CD8-positive, alpha-beta memory T cell (primary cell): ENCODE results near the gene FAM13A. TPM values are rescaled to one million over a fixed set of nuclear protein-coding genes. Genes with fewer than 3 reads are reported as not detected.

Source experiments
- CTCF ChIA-PET: fragments of 350-600 bp; sonication (Branson Sonifier 250); formaldehyde crosslinking; loops from one replicate; lab custom pipeline; 2021; ENCODE audit warnings: antibody characterized with exemption; lab: Charles Lee
- POLR2A ChIA-PET: fragments of 350-600 bp; sonication (Branson Sonifier 250); formaldehyde crosslinking; loops from one replicate; lab custom pipeline; 2021; ENCODE audit warnings: antibody characterized with exemption; lab: Charles Lee
- DNase-seq, 5 donors: peaks; one replicate each; pipeline versions ENCODE4 v3.0.0 to v3.0.0-alpha.2; 2020 to 2022; ENCODE audit warnings: mixed read lengths in 1 of 5
- H3K27ac ChIP-seq: one replicate; pipeline ENCODE4 v1.7.0; 2013; ENCODE audit warnings: low read depth, mild to moderate bottlenecking, low read length, moderate library complexity
- H3K27me3 ChIP-seq: 2 replicates; pipeline ENCODE4 v1.7.0; 2013; ENCODE audit warnings: low read length, mild to moderate bottlenecking; ENCODE audit not compliant: insufficient read depth, poor library complexity, severe bottlenecking
- H3K36me3 ChIP-seq: 2 replicates; pipeline ENCODE4 v1.7.0; 2013; ENCODE audit warnings: mild to moderate bottlenecking, low read length, moderate library complexity; ENCODE audit not compliant: insufficient read depth
- H3K4me1 ChIP-seq: 2 replicates; pipeline ENCODE4 v1.7.0; 2013; ENCODE audit warnings: mild to moderate bottlenecking, low read length, moderate library complexity; ENCODE audit not compliant: insufficient read depth
- H3K4me3 ChIP-seq: 2 replicates; pipeline ENCODE4 v1.7.0; 2013; ENCODE audit warnings: mild to moderate bottlenecking, low read length
- H3K9me3 ChIP-seq: 2 replicates; pipeline ENCODE4 v1.7.0; 2013; ENCODE audit warnings: mild to moderate bottlenecking, low read length
- H3K27ac Mint-ChIP-seq, 8 donors: one replicate each; pipeline ENCODE4 v1.8.0; 2020 to 2021; ENCODE audit warnings: mixed read lengths in 8 of 8, mild to moderate bottlenecking in 6 of 8, inconsistent platforms in 3 of 8, moderate library complexity in 3 of 8
- H3K27me3 Mint-ChIP-seq, 2 donors: one replicate each; pipeline ENCODE4 v1.8.0; 2020 to 2021; ENCODE audit warnings: mixed read lengths in 2 of 2, mild to moderate bottlenecking in 1 of 2, moderate library complexity in 1 of 2
- H3K36me3 Mint-ChIP-seq, 3 donors: one replicate each; pipeline ENCODE4 v1.8.0; 2020 to 2021; ENCODE audit warnings: mixed read lengths in 3 of 3, inconsistent platforms in 1 of 3, mild to moderate bottlenecking in 1 of 3
- H3K4me1 Mint-ChIP-seq, 3 donors: one replicate each; pipeline ENCODE4 v1.8.0; 2020 to 2021; ENCODE audit warnings: mixed read lengths in 3 of 3, inconsistent platforms in 1 of 3, mild to moderate bottlenecking in 1 of 3
- H3K4me3 Mint-ChIP-seq, 7 donors: one replicate each; pipeline ENCODE4 v1.8.0; 2020 to 2021; ENCODE audit warnings: mixed read lengths in 7 of 7, mild to moderate bottlenecking in 6 of 7, moderate library complexity in 4 of 7, inconsistent platforms in 2 of 7
- H3K9me3 Mint-ChIP-seq, 5 donors: one replicate each; pipeline ENCODE4 v1.8.0; 2020 to 2022; ENCODE audit warnings: mixed read lengths in 5 of 5, mild to moderate bottlenecking in 3 of 5, moderate library complexity in 2 of 5, inconsistent platforms in 1 of 5
- polyA plus RNA-seq: library from polyadenylated mRNA; unstranded; fragments of 300-500 nt; fragmentation: Illumina TruSeq; gene quantifications from one replicate; pipeline ENCODE4 v1.2.3, GENCODE V29; 2021
- total RNA-seq, 2 experiments: library from RNA; stranded (reverse); gene quantifications; one replicate each; pipeline ENCODE4 v1.2.3, GENCODE V29; 2021

FAM13A gene
- total and polyA plus RNA-seq, 3 experiments from 2014 or later, result 1.4 to 1.6 (median 1.4) TPM

- peaks cover 0 to 2% of the 10 kb centered on the region in 2 donors for H3K27me3 Mint-ChIP-seq
- H3K4me1 Mint-ChIP-seq, result no peaks in the 10 kb centered on the region
- no peaks in the 10 kb centered on the region for H3K4me1 ChIP-seq
- H3K27me3 ChIP-seq, result no peaks in the 10 kb centered on the region
- ChIA-PET CTCF (interaction anchor here (1.4 kb wide), 1 partner anchor 9 kb away, joined by 3 read pairs; no protein-coding TSS in a partner anchor), POLR2A (no interaction called here)
- peaks cover 0 to 1% (median 0%) of the 10 kb centered on the region in 5 donors for H3K9me3 Mint-ChIP-seq
- no peak overlapping the region for H3K27ac ChIP-seq
- H3K36me3 Mint-ChIP-seq, result peaks cover 3 to 7% (median 7%) of the 10 kb centered on the region in 3 donors
- no peak overlapping the region for H3K4me3 ChIP-seq
- DNase-seq, result no peak
- H3K9me3 ChIP-seq, result no peaks in the 10 kb centered on the region
- H3K4me3 Mint-ChIP-seq, result no peak overlapping the region
- no peak overlapping the region for H3K27ac Mint-ChIP-seq
- H3K36me3 ChIP-seq, result no peaks in the 10 kb centered on the region
Observed at GRCh38 chr4:88763075-88763474, 293.9 kb downstream of the FAM13A start.

GRCh38 chr4:88761861-88762523 is 295.0 kb downstream of the FAM13A start:
- Histone ChIP-seq H3K36me3 (no peaks in the 10 kb centered on the region), H3K9me3 (no peaks in the 10 kb centered on the region), H3K4me3 (no peak overlapping the region), H3K4me1 (no peaks in the 10 kb centered on the region), H3K27me3 (no peaks in the 10 kb centered on the region), H3K27ac (no peak overlapping the region)
- H3K4me3 Mint-ChIP-seq, result no peak overlapping the region
- no peak for DNase-seq
- no peak overlapping the region for H3K27ac Mint-ChIP-seq
- peaks cover 3 to 9% (median 8%) of the 10 kb centered on the region in 3 donors for H3K36me3 Mint-ChIP-seq
- ChIA-PET POLR2A (no interaction called here), CTCF (no interaction called here)
- no peaks in the 10 kb centered on the region for H3K4me1 Mint-ChIP-seq
- peaks cover 0 to 2% of the 10 kb centered on the region in 2 donors for H3K27me3 Mint-ChIP-seq
- H3K9me3 Mint-ChIP-seq, result peaks cover 0 to 1% (median 0%) of the 10 kb centered on the region in 5 donors

GRCh38 chr4:88761342-88761741 is 295.6 kb downstream of the FAM13A start:
- Histone ChIP-seq H3K27ac (no peak overlapping the region), H3K4me1 (no peaks in the 10 kb centered on the region), H3K36me3 (no peaks in the 10 kb centered on the region), H3K4me3 (no peak overlapping the region), H3K27me3 (no peaks in the 10 kb centered on the region), H3K9me3 (no peaks in the 10 kb centered on the region)
- Mint-ChIP-seq H3K4me1 (no peaks in the 10 kb centered on the region), H3K9me3 (no peaks in the 10 kb centered on the region), H3K36me3 (peaks cover 0 to 9% (median 8%) of the 10 kb centered on the region in 3 donors), H3K27me3 (peaks cover 0 to 2% of the 10 kb centered on the region in 2 donors), H3K4me3 (no peak overlapping the region), H3K27ac (peak overlapping the region in 2 of 8 donors; percentile 9 to 25)
- no peak for DNase-seq
- POLR2A ChIA-PET, result no interaction called here
- CTCF ChIA-PET, result no interaction called here

- Histone ChIP-seq H3K4me3 (no peak overlapping the region), H3K36me3 (no peaks in the 10 kb centered on the region), H3K4me1 (no peaks in the 10 kb centered on the region), H3K9me3 (no peaks in the 10 kb centered on the region), H3K27me3 (no peaks in the 10 kb centered on the region), H3K27ac (no peak overlapping the region)
- POLR2A ChIA-PET, result no interaction called here
- CTCF ChIA-PET, result no interaction called here
- H3K4me3 Mint-ChIP-seq, result no peak overlapping the region
- no peak overlapping the region for H3K27ac Mint-ChIP-seq
- H3K36me3 Mint-ChIP-seq, result peaks cover 2 to 9% (median 8%) of the 10 kb centered on the region in 3 donors
- H3K4me1 Mint-ChIP-seq, result no peaks in the 10 kb centered on the region
- no peak for DNase-seq
- H3K27me3 Mint-ChIP-seq, result peaks cover 0 to 2% of the 10 kb centered on the region in 2 donors
- H3K9me3 Mint-ChIP-seq, result no peaks in the 10 kb centered on the region
Observed at GRCh38 chr4:88759895-88760290, 297.1 kb downstream of the FAM13A start.

GRCh38 chr4:88759039-88759894 is 297.7 kb downstream of the FAM13A start:
- no peaks in the 10 kb centered on the region for H3K4me1 Mint-ChIP-seq
- POLR2A ChIA-PET, result no interaction called here
- DNase-seq, result no peak
- H3K36me3 ChIP-seq, result no peaks in the 10 kb centered on the region
- peaks cover 0 to 2% of the 10 kb centered on the region in 2 donors for H3K27me3 Mint-ChIP-seq
- no peaks in the 10 kb centered on the region for H3K9me3 ChIP-seq
- no peak overlapping the region for H3K27ac Mint-ChIP-seq
- H3K4me3 ChIP-seq, result no peak overlapping the region
- peaks cover 2 to 9% (median 8%) of the 10 kb centered on the region in 3 donors for H3K36me3 Mint-ChIP-seq
- no peaks in the 10 kb centered on the region for H3K4me1 ChIP-seq
- no peaks in the 10 kb centered on the region for H3K9me3 Mint-ChIP-seq
- CTCF ChIA-PET, result interaction anchor here (0.7 kb wide), 1 partner anchor 12 kb away, joined by 3 read pairs; no protein-coding TSS in a partner anchor
- H3K4me3 Mint-ChIP-seq, result no peak overlapping the region
- H3K27ac ChIP-seq, result no peak overlapping the region
- no peaks in the 10 kb centered on the region for H3K27me3 ChIP-seq

- no peaks in the 10 kb centered on the region for H3K4me1 Mint-ChIP-seq
- no peaks in the 10 kb centered on the region for H3K27me3 ChIP-seq
- H3K36me3 ChIP-seq, result no peaks in the 10 kb centered on the region
- ChIA-PET CTCF (no interaction called here), POLR2A (no interaction called here)
- no peak overlapping the region for H3K27ac Mint-ChIP-seq
- no peak for DNase-seq
- H3K27ac ChIP-seq, result no peak overlapping the region
- no peaks in the 10 kb centered on the region for H3K9me3 ChIP-seq
- no peaks in the 10 kb centered on the region for H3K9me3 Mint-ChIP-seq
- no peaks in the 10 kb centered on the region for H3K4me1 ChIP-seq
- peaks cover 0 to 2% of the 10 kb centered on the region in 2 donors for H3K27me3 Mint-ChIP-seq
- H3K36me3 Mint-ChIP-seq, result peaks cover 2 to 9% (median 8%) of the 10 kb centered on the region in 3 donors
- no peak overlapping the region for H3K4me3 Mint-ChIP-seq
- H3K4me3 ChIP-seq, result no peak overlapping the region
Observed at GRCh38 chr4:88758264-88758663, 298.7 kb downstream of the FAM13A start.

GRCh38 chr4:88757776-88758175 is 299.2 kb downstream of the FAM13A start:
- ChIA-PET POLR2A (no interaction called here), CTCF (no interaction called here)
- DNase-seq, result no peak
- H3K9me3 Mint-ChIP-seq, result no peaks in the 10 kb centered on the region
- H3K4me3 Mint-ChIP-seq, result no peak overlapping the region
- no peaks in the 10 kb centered on the region for H3K4me1 ChIP-seq
- no peaks in the 10 kb centered on the region for H3K4me1 Mint-ChIP-seq
- peaks cover 0 to 2% of the 10 kb centered on the region in 2 donors for H3K27me3 Mint-ChIP-seq
- peaks cover 2 to 9% (median 8%) of the 10 kb centered on the region in 3 donors for H3K36me3 Mint-ChIP-seq
- no peaks in the 10 kb centered on the region for H3K9me3 ChIP-seq
- H3K4me3 ChIP-seq, result no peak overlapping the region
- H3K36me3 ChIP-seq, result no peaks in the 10 kb centered on the region
- no peak overlapping the region for H3K27ac ChIP-seq
- no peak overlapping the region for H3K27ac Mint-ChIP-seq
- H3K27me3 ChIP-seq, result no peaks in the 10 kb centered on the region

- CTCF ChIA-PET, result interaction anchor here (1.4 kb wide), 1 partner anchor 14 kb away, joined by 3 read pairs; no protein-coding TSS in a partner anchor
- DNase-seq, result no peak
- Mint-ChIP-seq H3K4me1 (no peaks in the 10 kb centered on the region), H3K9me3 (no peaks in the 10 kb centered on the region), H3K27me3 (peaks cover 0 to 2% of the 10 kb centered on the region in 2 donors), H3K4me3 (no peak overlapping the region), H3K27ac (no peak overlapping the region), H3K36me3 (peaks cover 2 to 9% (median 8%) of the 10 kb centered on the region in 3 donors)
- Histone ChIP-seq H3K4me3 (no peak overlapping the region), H3K27ac (no peak overlapping the region), H3K27me3 (no peaks in the 10 kb centered on the region), H3K4me1 (no peaks in the 10 kb centered on the region), H3K36me3 (no peaks in the 10 kb centered on the region), H3K9me3 (no peaks in the 10 kb centered on the region)
- POLR2A ChIA-PET, result no interaction called here
Observed at GRCh38 chr4:88757067-88757466, 299.9 kb downstream of the FAM13A start.
